Superior temporal gyrus (tissue), 1 donor: Measurements from ENCODE around the gene VPS72.

Source experiments
- DNase-seq: peaks from one replicate; pipeline ENCODE4 v3.0.0-alpha.2; 2016; ENCODE audit errors: extremely low spot score

Gene VPS72

DNA sequence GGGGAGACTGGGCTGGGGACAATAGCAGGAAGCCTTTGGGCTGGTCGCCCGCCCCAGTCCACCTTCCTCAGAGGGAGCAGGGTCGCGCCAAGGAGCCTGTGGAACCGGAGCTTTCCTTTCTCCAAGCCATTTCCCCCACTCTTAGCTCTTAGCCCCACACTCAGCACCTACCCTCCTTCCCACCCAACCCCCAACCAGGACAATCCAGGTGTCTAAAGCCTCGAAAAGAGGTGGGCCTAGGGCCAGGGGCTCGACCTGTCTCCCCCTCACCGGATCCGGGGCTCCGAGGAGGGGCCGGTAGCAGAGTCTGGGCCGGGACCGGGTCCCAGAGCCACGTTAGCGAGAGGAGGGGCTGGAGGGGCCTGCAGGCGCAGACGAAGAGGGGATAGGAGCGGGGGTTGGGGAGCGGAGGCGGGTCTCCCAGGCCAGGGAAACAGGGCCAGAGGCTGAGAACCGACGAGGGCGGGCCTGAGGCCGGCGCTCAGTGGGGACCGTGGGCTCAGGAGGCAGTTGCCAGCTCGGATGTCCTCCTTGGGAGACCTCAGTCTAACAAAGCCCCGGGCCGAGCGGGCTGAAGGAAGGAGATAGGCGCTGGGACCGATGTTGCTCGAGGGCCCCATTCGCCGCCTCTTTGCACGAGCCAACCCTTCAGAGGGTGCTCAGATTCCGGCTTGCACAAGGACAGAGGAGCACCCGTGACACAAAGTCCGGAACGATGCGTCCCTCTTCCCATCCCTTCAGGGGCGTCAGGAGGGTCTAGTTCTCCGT is 44.5 kb downstream of the VPS72 start:
- DNase-seq = peak; percentile 36

DNA sequence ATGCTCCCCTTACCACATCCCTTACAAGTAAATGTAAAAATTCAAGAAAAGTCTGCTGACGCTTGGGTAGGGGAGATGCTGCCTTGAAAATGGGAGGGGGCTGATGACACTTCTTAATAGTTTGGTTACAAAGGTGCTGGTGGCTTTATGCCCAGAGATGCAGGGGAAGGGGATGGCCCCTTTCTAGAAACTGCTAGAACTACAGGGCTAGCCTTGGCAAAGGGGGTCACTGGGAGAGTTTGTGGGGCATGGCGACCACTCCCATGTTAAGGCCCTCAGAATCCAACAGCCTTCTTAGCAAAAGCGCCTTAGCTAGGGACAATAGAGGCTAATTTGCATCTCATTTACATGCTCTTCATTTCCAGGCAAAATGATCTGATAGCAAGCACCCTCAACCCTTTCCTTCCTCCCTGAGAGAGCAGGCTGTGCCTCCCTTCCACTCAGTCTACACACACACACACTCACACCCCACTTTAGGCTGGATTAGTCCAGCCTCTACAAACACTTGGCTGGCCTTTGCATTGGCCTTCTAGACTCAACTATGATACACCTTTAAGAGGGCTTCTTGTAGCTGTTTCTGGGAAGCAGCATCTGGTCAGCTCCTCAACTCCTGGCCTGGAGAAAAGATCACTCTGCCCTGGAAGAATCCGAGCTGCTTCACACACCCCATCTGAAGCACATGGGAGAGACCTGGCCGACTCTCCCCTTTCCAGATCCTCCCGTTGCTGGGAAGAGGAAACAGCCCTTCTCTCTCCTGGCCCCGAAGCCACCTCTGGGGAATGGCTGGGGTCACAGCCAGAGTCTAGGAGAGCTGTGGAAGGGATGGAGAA is 45.3 kb downstream of the VPS72 start:
- no peak for DNase-seq

DNA sequence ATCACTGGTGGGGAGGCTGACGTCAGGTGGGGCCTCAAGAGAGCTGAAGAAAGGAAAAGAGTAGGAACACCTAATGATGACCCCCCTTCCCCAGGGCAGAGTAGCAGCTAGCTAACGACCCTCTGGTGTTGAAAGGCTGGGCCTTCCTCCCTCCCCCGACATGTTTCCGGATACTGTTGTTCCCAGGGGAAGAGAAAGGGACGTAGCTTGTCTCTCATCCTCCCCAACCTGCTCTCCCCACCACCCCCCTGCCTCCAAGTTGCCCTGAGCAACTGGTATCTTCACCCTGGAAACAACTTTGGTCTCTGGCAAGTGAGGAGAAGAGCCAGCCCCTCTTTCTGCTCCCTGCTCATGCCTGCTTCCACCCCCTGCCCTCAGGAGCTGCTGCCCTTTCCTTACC is 46.0 kb downstream of the VPS72 start:
- DNase-seq = no peak

DNA sequence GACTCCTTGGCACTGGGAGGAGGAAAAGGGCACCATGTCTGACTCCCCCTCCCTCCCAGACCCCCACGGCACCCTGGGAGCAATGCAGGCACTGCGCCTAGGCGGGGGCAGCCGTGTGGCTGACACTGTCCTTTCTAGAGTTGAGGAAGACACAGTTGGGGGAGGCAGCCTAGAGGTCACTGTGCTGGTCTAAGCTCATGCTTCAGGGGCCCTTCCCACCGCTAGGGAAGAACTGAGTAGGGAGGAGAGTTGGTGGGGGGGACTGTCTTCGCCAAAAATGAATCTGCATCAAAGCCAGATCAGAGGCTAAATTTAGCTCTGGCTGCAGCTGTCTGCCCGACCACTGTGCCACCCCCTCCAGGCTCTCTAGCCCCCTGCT is 47.0 kb downstream of the VPS72 start:
- no peak for DNase-seq

DNA sequence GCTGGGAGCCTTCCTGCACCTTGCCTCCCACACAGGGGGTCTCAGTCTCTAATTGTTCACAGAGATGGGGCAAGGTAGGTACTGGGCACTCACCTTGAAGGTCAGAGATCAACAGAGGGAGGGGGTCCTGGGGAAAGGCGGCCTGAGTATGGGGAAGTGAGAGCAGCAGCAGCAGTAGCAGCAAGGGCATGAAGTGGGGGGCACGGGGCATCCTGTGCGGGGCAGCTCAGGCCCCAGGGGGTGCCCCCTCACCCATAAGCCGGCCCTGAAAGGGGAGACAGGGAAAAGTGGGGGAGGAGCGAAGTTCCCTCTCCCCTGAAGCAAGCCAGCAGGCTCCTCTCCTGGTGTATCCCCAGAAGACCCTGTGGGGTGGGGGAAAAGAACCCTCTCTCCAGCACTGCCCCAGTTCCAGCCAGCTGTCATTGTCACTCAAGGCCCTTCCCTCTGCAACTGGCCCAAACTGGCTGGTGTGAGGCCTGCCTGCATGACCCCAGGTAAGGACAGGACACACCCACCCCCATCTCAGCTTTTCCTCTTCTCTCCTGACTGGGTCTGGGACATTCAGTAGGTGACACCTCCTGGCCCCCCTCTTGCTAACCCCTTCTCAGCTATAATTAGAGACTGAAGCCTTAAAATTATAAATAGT is 47.5 kb downstream of the VPS72 start:
- no peak for DNase-seq

DNA sequence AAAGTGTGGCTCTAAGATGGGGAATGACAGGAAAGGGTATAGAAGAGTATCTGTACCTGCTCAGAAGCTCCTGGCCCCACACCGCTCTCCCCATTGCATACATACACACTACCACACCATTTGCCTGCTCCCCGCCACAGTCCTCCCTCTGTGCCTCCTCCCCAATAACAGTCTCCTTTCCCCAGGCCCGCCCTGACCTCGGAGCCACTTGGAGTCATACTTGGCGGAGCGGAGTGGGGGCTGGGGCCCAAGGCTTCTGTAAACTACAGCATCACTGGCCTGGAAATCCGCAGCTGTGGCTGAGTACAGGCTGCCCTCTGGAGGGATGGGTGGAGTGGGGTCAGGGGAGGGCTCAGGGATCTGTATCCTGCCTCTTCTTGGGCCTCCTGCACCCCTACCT is 52.2 kb downstream of the VPS72 start:
- DNase-seq = no peak

DNA sequence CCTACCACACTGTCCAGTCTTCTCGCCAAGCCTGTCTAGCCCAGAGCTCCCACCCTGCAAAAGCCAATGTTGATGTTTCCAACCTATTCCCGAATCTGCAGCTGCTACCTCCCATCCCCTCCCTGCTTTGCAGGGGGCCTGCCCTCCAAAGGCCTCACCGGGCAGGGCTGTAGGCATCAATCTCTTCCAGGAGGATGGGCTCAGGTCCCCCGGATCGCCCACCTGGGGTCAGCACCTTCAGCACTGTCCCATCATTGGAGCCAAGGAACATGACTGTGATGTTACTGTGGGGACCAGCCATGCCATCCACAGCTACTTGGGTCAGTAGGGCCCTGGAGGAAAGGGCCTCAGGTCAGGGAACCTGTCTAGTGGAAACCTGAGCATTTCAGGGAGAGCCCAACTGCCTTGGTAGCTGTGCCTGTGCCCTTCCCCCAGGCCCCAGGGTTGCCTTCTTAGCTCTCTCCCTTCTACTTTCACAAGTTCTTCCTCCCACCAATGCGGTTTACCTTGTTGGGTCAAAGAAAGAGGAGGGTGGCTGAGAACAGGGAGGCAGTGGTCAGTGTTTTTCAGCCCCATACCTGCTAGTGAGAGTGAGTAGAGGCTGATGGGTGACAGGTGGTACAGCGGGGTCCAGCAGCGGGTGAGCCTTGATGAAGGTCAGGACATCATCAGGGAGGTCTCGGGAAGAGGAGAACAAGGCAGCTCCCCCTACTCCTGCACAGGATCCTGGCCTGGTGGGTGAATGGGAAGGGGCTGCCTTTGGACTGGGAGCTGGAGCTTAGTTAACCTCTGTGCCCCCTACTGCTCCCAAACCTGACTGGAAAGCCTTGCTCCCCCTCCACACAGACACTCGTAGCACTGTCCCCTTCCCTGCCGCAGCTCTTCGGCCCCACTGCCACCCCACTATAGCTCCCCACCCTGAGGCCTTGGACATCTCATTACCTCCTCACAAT is 54.3 kb downstream of the VPS72 start:
- no peak for DNase-seq

DNA sequence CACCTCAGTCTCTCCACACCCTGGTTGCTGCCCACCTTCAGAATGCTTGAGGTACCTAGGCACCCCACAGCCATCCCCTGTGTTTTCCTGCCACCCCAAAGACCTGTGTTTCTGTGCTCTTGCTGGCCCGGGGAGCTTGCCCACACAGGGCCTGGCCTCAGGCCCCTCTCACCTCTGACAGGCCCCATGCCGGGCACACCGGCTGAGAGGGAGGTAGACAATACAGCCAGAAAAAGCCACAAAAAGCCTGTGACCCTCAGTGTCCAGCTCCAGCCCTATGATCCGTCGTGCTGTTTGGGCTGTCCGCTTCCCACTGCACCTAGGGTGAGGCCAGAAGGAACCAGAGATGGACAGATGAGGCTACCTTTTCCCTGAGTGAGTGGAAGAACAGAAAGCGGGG is 55.0 kb downstream of the VPS72 start:
- no peak for DNase-seq

DNA sequence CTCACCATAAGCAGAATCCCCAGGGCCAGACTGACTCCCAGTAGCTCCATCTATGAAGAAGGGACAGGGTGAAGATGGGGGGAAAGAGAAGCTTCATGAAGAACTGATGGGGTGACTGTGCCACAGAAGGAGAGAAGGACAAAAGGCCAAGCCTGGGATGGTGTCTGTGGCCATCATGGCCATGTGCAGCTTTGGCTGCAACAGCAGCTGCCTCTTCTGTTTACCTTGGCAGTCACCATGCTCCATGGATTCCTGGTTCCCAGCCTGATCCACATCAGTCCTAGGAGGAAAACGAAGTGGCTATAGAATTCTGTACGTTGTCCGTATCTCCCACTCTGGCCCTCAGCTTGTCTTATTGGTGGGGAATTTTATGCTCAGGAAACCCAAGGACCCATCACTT is 55.6 kb downstream of the VPS72 start:
- no peak for DNase-seq

DNA sequence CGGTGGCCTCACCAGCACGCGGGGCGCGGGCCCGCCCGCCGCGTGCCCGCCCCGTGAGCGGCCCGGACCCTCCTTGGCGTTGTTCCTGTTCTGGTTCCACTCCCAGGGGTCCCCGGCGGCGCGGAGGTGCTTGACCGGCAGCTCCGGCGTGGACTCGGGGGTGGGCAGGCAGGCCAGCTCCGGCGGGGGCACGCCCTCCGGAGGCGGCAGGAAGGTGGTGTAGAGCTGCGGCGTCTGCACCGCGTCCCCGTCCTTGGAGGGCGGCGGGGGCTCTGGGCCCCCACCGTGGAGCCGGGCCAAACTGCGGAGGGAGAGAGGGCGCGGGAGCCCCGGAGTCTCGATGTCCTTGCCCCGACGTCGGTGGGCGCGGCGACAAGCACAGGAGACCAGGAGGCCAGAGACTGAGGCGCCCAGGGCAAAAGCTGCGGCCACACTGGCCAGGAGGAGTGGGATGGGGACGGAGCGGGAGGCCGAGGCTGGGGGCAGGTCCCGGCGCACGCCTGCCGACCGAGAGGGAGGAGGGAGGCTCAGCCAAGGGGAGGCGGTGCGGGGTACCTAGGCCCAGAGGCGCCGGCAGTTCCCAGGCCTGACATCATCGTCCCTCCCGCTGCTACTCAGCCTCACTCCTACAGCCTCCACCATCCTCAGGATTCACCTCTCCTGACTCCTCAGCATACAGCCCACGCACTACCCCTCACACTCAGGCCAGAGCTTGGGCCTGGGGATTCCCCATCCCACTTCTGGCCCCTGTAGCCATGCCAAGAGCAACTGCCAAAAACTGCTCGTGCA is 56.8 kb downstream of the VPS72 start:
- no peak for DNase-seq

DNA sequence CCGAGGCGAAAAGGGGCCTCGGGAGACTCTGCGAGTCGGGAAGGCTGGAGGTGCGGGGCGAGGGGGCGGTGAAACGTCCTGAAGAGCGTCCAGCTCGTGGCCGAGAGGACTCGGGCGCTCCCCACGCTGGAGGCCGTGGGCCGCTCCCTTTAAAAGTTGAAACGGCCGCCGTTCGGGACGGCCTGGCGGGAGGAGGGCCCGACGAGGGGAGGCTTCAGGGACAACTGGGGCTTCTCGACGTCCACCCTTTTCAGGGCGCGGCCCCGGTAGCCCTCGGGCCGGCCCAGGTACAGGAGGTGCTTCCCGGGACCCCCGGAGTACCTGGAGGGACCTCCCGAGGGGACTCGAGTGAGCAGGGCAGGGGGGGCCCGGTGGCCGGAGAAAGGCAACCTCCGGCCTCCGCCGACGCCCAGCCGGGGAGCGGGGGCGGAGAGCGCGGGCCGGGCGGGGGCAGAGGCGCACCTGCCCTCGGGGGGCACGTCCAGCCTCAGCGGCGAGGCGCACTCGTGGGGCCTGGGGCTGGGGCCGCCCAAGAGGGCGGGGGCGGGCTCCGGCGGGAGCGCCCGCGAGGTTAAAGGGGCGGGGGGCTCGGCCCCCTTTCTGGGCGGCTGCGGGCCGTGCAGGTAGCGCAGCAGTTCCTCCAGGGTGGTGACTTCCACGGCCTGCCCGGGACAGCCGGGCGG is 57.5 kb downstream of the VPS72 start:
- no peak for DNase-seq

DNA sequence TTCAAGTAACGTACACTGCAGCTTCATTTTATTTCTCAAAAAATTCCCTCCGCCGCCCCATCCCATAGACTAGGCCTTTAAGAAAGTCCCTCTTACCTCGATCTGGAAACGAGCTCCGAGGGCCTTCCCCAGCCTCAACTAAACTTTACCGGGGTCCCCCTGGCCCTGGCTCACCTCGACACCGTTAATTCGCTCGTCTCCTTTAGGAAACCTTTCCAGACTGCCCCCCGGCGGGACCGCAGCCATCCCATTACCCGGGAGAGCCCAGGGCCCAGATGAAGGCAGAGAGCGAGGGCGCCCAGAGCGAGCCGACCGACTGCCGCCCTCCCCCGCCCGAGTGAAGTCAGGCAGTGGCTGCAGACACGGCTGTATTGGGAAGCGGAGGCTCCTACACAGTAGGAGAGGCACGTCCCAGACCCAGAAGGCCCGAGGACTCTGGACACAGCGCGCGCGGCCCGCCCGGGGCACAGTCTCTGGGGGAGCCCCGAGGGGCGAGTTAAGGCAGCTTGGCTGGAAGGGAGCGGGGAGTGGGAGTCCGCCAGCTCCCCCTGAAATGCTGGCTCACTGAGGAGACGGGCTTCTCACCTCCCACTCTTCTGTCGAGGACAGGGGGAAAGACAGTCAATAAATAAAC is 58.2 kb downstream of the VPS72 start:
- DNase-seq = no peak

DNA sequence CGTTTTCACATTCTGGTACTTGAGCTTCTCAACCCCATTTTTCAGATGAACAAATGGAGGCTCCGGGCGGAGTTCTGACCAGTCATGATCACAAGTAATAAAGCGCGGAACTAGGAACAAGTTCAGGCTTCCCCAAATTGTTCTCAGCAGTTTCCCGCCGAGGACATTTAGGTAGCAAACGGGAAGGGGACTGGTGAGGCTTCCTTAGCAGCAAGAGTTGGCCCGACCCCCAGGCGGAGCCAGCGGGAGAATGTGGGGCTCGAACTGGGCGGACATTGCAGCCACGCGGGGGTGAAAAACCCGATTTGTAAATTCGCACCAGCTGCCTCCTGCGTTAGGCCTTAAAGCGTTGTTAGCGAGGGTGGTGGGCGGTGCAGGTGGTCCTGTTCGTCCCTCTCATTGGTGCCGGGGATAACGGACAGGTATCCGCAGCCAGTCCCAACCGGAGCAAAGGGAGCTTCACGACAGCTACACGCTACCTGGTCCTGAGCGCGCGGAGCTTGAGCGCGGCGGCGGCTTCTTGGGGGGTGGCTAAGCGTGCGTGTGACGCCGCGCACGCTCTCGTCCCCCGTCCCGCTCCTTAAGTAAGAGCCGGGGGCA is 58.9 kb downstream of the VPS72 start:
- peak; percentile 66 for DNase-seq

DNA sequence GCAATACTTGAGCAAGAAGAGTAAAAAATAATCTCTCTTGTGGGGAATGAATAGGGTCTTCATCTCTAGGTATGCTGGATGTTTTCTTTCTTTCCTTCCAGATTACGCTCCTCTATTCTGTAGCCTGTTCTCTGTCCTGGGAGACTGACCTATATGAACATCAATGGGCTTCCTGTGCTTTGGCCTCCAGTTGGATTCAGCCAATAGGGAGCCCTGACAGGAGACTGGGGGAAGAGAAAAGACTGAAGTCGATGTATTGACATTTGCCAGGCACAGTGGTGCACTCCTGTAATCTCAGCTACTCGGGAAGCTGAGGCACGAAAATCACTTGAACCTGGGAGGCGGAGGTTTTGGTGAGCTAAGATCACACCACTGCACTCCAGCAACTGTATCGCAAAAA is 61.2 kb downstream of the VPS72 start:
- no peak for DNase-seq
